K562 (cell line): ENCODE measurements around the gene CSMD2. TPM values are rescaled to one million over a fixed set of nuclear protein-coding genes. Genes with fewer than 3 reads are reported as not detected.

Source experiments
- ARID1B ChIP-seq: fragments of 450-650 bp; IDR thresholded peaks from 2 replicates; pipeline ENCODE4 v1.6.1; 2016; ENCODE audit warnings: antibody characterized with exemption, mild to moderate bottlenecking, inconsistent platforms
- CREM ChIP-seq: IDR thresholded peaks from 2 replicates; pipeline ENCODE4 v1.6.1; 2014; ENCODE audit warnings: antibody characterized with exemption, low read depth
- ETS2 ChIP-seq: IDR thresholded peaks from 2 replicates; pipeline ENCODE4 v1.6.1; 2016; ENCODE audit warnings: borderline replicate concordance, missing genetic modification characterization, mild to moderate bottlenecking, moderate library complexity, missing compliant biosample characterization; ENCODE audit not compliant: poor library complexity, severe bottlenecking
- GABPA ChIP-seq: fragments of 200-800 bp; sonication (Bioruptor generic); conservative IDR thresholded peaks from 2 replicates; pipeline ENCODE4 v1.6.1; 2016; ENCODE audit warnings: low read depth, missing genetic modification characterization, missing compliant biosample characterization
- POLR2A ChIP-seq: fragments of 450-650 bp; conservative IDR thresholded peaks from 2 replicates; pipeline ENCODE4 v1.6.1; 2016
- RBM14 ChIP-seq: fragments of 200-400 bp; formaldehyde crosslinking; IDR thresholded peaks from 2 replicates; pipeline ENCODE4 v1.6.1; 2018; ENCODE audit warnings: low read depth, mild to moderate bottlenecking, low read length, moderate library complexity, borderline replicate concordance; ENCODE audit not compliant: insufficient read depth
- SMARCB1 ChIP-seq: IDR thresholded peaks from 2 replicates; pipeline ENCODE4 v1.6.1; 2011; ENCODE audit warnings: improper control_type of control experiment, low read depth; ENCODE audit not compliant: insufficient read length
- SREBF1 ChIP-seq: fragments of 150-350 bp; IDR thresholded peaks from 2 replicates; pipeline ENCODE4 v1.6.1; 2014; ENCODE audit warnings: antibody characterized with exemption, low read depth, low read length, borderline replicate concordance
- TCF3 ChIP-seq: sonication (generic); formaldehyde crosslinking; IDR thresholded peaks from 2 replicates; pipeline ENCODE4 v1.4.0; 2020; ENCODE audit warnings: mild to moderate bottlenecking, missing genetic modification reagents
- ZBTB7A ChIP-seq: IDR thresholded peaks from 2 replicates; pipeline ENCODE4 v1.6.1; 2011; ENCODE audit warnings: low read depth, mild to moderate bottlenecking, low read length, moderate library complexity, borderline replicate concordance; ENCODE audit not compliant: control insufficient read depth
- ZNF143 ChIP-seq: sonication (generic); formaldehyde crosslinking; IDR thresholded peaks from 2 replicates; pipeline ENCODE4 v1.9.0; 2022; ENCODE audit warnings: mild to moderate bottlenecking, missing genetic modification reagents
- polyA plus RNA-seq, 8 experiments: library from polyadenylated mRNA; depleted of rRNA in 4 of 8; stranded (reverse) in 5 of 8; unstranded in 3 of 8; fragments of >200 nt; fragmentation: Nextera tagmentation in 2 of 8; fragmentation: Illumina TruSeq in 1 of 8; extraction: Ambion mirVana in 2 of 8; extraction: Trizol in 1 of 8; gene quantifications; 2 replicates each; pipeline versions ENCODE4 v1.2.1 to v1.2.3, GENCODE V29; 2011 to 2014; ENCODE audit warnings: inconsistent platforms in 1 of 8, missing spikeins in 1 of 8
- total RNA-seq, 7 experiments: library from RNA; depleted of rRNA in 6 of 7; stranded (reverse); fragments of >200 nt in 6 of 7; fragmentation: Illumina TruSeq in 2 of 7; extraction: Trizol in 2 of 7; gene quantifications; 2 replicates each; pipeline versions ENCODE4 v1.2.1 to v1.2.3, GENCODE V29; 2011 to 2021; ENCODE audit warnings: low replicate concordance in 1 of 7
- TF ChIP-seq, protein P1 (sequence below), 3 experiments: fragments of 200-800 bp in 1 of 3; fragments of 250-450 bp in 1 of 3; fragments of 450-650 bp in 1 of 3; sonication (Bioruptor Pico) in 1 of 3; sonication (Bioruptor generic) in 1 of 3; formaldehyde crosslinking in 1 of 3; IDR thresholded peaks; 2 replicates each; pipeline versions ENCODE4 v1.6.1 to v1.8.0; 2016 to 2022; ENCODE audit warnings: mild to moderate bottlenecking in 2 of 3, missing genetic modification characterization in 2 of 3, missing compliant biosample characterization in 1 of 3, moderate library complexity in 1 of 3
- TF ChIP-seq, protein P2 (sequence below): fragments of 450-650 bp; IDR thresholded peaks from 2 replicates; pipeline ENCODE4 v1.6.1; 2018; ENCODE audit not compliant: partially characterized antibody
- TF ChIP-seq, protein P3 (sequence below): fragments of 450-650 bp; formaldehyde crosslinking; IDR thresholded peaks from 2 replicates; pipeline ENCODE4 v1.4.0; 2020; ENCODE audit warnings: mild to moderate bottlenecking, moderate library complexity
- TF ChIP-seq, protein P4 (sequence below), 3 experiments: fragments of 200-800 bp in 1 of 3; sonication (Bioruptor generic) in 1 of 3; sonication (generic) in 1 of 3; formaldehyde crosslinking in 1 of 3; IDR thresholded peaks; 2 replicates each; pipeline versions ENCODE4 v1.6.1 to v1.8.0; 2016 to 2022; ENCODE audit warnings: mild to moderate bottlenecking in 2 of 3, missing compliant biosample characterization in 2 of 3, missing genetic modification characterization in 2 of 3, missing genetic modification reagents in 1 of 3

Gene CSMD2
- total and polyA plus RNA-seq, 9 of the 15 experiments (the other 6 are each of a cell fraction or from before 2014, with no cell fraction given) = not detected

DNA sequence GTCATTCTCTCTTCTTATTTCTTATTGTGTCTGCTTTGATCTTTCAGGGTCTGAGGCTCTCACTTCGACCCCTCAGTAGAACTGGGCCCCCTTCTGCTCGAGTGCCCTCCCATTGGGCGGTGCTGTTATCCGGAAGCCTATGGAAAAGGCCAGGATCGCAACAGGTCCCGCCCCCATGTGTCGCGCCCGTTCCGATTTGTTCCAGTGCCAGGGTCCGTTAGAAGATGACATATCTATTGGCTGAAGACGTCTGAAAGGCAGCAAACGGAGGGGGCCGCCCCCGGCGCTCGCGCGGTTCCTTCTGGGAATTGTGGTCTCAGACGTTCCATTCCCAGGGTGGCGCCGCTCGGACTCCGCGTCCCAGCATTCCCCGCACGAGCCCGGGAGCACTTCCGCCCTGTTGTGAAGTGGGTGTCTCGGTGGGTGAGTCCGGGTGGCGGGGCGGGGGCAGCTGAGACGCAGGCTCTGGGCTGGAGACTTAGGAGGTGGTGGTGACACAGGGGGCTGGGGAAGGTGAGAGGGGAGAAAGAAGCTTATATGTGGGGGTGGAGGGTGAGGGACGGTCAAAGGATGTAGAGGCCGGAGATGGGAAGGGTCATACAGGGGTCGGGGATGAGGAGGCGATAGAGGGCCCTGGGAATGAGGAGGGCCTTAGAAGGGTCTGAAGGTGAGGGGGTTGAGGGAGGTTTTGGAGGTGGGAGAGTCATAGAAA lies 692.6 kb downstream of the CSMD2 start, which contains the start of gene ZSCAN20 (continued):
- TF ChIP-seq, protein P1, sequence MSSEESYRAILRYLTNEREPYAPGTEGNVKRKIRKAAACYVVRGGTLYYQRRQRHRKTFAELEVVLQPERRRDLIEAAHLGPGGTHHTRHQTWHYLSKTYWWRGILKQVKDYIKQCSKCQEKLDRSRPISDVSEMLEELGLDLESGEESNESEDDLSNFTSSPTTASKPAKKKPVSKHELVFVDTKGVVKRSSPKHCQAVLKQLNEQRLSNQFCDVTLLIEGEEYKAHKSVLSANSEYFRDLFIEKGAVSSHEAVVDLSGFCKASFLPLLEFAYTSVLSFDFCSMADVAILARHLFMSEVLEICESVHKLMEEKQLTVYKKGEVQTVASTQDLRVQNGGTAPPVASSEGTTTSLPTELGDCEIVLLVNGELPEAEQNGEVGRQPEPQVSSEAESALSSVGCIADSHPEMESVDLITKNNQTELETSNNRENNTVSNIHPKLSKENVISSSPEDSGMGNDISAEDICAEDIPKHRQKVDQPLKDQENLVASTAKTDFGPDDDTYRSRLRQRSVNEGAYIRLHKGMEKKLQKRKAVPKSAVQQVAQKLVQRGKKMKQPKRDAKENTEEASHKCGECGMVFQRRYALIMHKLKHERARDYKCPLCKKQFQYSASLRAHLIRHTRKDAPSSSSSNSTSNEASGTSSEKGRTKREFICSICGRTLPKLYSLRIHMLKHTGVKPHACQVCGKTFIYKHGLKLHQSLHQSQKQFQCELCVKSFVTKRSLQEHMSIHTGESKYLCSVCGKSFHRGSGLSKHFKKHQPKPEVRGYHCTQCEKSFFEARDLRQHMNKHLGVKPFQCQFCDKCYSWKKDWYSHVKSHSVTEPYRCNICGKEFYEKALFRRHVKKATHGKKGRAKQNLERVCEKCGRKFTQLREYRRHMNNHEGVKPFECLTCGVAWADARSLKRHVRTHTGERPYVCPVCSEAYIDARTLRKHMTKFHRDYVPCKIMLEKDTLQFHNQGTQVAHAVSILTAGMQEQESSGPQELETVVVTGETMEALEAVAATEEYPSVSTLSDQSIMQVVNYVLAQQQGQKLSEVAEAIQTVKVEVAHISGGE (CRISPR knock-in tag; IDR thresholded peaks at IDR 0.05) = peak in 2 of 3 experiments; percentile 83 to 97; a peak in 4 of 6 replicates
- TF ChIP-seq, protein P2, sequence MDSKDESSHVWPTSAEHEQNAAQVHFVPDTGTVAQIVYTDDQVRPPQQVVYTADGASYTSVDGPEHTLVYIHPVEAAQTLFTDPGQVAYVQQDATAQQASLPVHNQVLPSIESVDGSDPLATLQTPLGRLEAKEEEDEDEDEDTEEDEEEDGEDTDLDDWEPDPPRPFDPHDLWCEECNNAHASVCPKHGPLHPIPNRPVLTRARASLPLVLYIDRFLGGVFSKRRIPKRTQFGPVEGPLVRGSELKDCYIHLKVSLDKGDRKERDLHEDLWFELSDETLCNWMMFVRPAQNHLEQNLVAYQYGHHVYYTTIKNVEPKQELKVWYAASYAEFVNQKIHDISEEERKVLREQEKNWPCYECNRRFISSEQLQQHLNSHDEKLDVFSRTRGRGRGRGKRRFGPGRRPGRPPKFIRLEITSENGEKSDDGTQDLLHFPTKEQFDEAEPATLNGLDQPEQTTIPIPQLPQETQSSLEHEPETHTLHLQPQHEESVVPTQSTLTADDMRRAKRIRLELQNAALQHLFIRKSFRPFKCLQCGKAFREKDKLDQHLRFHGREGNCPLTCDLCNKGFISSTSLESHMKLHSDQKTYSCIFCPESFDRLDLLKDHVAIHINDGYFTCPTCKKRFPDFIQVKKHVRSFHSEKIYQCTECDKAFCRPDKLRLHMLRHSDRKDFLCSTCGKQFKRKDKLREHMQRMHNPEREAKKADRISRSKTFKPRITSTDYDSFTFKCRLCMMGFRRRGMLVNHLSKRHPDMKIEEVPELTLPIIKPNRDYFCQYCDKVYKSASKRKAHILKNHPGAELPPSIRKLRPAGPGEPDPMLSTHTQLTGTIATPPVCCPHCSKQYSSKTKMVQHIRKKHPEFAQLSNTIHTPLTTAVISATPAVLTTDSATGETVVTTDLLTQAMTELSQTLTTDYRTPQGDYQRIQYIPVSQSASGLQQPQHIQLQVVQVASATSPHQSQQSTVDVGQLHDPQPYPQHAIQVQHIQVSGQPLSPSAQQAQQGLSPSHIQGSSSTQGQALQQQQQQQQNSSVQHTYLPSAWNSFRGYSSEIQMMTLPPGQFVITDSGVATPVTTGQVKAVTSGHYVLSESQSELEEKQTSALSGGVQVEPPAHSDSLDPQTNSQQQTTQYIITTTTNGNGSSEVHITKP = peak; percentile 41
- TF ChIP-seq ZNF143 (CRISPR knock-in tag) (peak; percentile 88), ETS2 (tag) (no peak), GABPA (tag) (peak; percentile 93), TCF3 (CRISPR knock-in tag) (no peak), SMARCB1 (no peak), RBM14 (no peak), CREM (peak; percentile 79), ARID1B (peak; percentile 35), SREBF1 (no peak; the same call in 1 of the 2 replicates), POLR2A (peak; percentile 76), ZBTB7A (peak; percentile 38; the same call in 1 of the 2 replicates)
- TF ChIP-seq, protein P3, sequence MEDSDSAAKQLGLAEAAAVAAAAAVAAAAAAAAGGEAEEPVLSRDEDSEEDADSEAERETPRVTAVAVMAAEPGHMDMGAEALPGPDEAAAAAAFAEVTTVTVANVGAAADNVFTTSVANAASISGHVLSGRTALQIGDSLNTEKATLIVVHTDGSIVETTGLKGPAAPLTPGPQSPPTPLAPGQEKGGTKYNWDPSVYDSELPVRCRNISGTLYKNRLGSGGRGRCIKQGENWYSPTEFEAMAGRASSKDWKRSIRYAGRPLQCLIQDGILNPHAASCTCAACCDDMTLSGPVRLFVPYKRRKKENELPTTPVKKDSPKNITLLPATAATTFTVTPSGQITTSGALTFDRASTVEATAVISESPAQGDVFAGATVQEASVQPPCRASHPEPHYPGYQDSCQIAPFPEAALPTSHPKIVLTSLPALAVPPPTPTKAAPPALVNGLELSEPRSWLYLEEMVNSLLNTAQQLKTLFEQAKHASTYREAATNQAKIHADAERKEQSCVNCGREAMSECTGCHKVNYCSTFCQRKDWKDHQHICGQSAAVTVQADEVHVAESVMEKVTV (CRISPR knock-in tag) = no peak
- TF ChIP-seq, protein P4, sequence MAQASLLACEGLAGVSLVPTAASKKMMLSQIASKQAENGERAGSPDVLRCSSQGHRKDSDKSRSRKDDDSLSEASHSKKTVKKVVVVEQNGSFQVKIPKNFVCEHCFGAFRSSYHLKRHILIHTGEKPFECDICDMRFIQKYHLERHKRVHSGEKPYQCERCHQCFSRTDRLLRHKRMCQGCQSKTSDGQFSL (CRISPR knock-in tag; IDR thresholded peaks at IDR 0.05) = no peak
- TF ChIP-seq, protein P4 (tag; IDR thresholded peaks at IDR 0.05) = no peak
